Kidney (tissue), 14 donors: ENCODE results near the gene CLEC4E. TPM values are rescaled to one million over a fixed set of nuclear protein-coding genes. Genes with fewer than 3 reads are reported as not detected.
A peak's percentile ranks its signal among the peaks of the same experiment; 100 is the strongest.

Source experiments
- DNase-seq, 5 donors: peaks; one replicate each; pipeline ENCODE4 v3.0.0-alpha.2; 2013 to 2020
- FAIRE-seq: peaks from 2 replicates; lab custom pipeline; 2012; peaks lifted over from hg19 to GRCh38; lab: Jason Lieb, UNC
- H3K27ac ChIP-seq, 2 donors: one replicate each; pipeline ENCODE4 v1.7.0; 2013; ENCODE audit warnings: low read depth in 2 of 2, low read length in 2 of 2, inconsistent platforms in 1 of 2
- H3K27me3 ChIP-seq: one replicate; pipeline ENCODE4 v1.7.1; 2013; ENCODE audit warnings: low read length, inconsistent platforms; ENCODE audit not compliant: control insufficient read depth, insufficient read depth
- H3K36me3 ChIP-seq, 3 donors: one replicate each; pipeline versions ENCODE4 v1.7.0 to v1.7.1; 2013; ENCODE audit warnings: low read length in 3 of 3, control low read depth in 1 of 3, inconsistent platforms in 1 of 3; ENCODE audit not compliant: insufficient read depth in 3 of 3, control insufficient read depth in 2 of 3
- H3K4me1 ChIP-seq, 3 donors: one replicate each; pipeline versions ENCODE4 v1.7.0 to v1.7.1; 2013; ENCODE audit warnings: low read length in 3 of 3, inconsistent platforms in 1 of 3, low read depth in 1 of 3; ENCODE audit not compliant: control insufficient read depth in 2 of 3, insufficient read depth in 2 of 3
- H3K4me3 ChIP-seq, 3 donors: one replicate each; pipeline versions ENCODE4 v1.7.0 to v1.8.1; 2013; ENCODE audit warnings: low read length in 3 of 3, control low read depth in 1 of 3, inconsistent platforms in 1 of 3
- H3K9ac ChIP-seq, 3 donors: one replicate each; pipeline versions ENCODE4 v1.7.0 to v1.7.1; 2013; ENCODE audit warnings: low read length in 3 of 3, control low read depth in 1 of 3, inconsistent platforms in 1 of 3
- H3K9me3 ChIP-seq, 3 donors: one replicate each; pipeline versions ENCODE4 v1.7.0 to v1.7.1; 2013; ENCODE audit warnings: low read length in 3 of 3, control low read depth in 1 of 3, inconsistent platforms in 1 of 3; ENCODE audit not compliant: control insufficient read depth in 2 of 3, insufficient read depth in 1 of 3
- CTCF ChIP-seq: IDR thresholded peaks from 3 replicates; pipeline ENCODE4 v1.5.1; 2012; ENCODE audit warnings: mild to moderate bottlenecking, moderate library complexity, borderline replicate concordance; ENCODE audit not compliant: insufficient read depth; ENCODE audit errors: extremely low read depth
- intact Hi-C: fragments of 100-400 bp; cut with DNase I; formaldehyde crosslinking; loops from one replicate; pipeline ENCODE4 v1.11.1; 2022
- polyA plus RNA-seq: library from polyadenylated mRNA; stranded (reverse); fragments of 350-450 nt; fragmentation: Illumina TruSeq; extraction: RNeasy Lipid Tissue Mini Kit (QIAGEN cat#74804); gene quantifications from one replicate; pipeline ENCODE4 v1.2.3, GENCODE V29; 2014; ENCODE audit warnings: low read depth, low replicate concordance; ENCODE audit not compliant: insufficient read depth
- total RNA-seq: library from RNA; stranded (reverse); fragmentation: NEBNext Ultra II Directional; extraction: Animal tissue kit (Norgen Biotek cat#: 25700); gene quantifications from one replicate; pipeline ENCODE4 v1.2.1, GENCODE V29; 2021
- donor health status: control.
- donor health status: control.
- donor health status: control.
- donor health status: control.
- donor health status: control.
- donor health status: DM: yes; HTN: yes; CAD: no.
- donor health status: Normal renal cell carcinoma (clear cell type).

CLEC4E gene
- total and polyA plus RNA-seq, 2 donors from 2014 or later, result 0.88 to 4.3 TPM

GRCh38 chr12:8581098-8581784 lies 40.5 kb upstream of the CLEC4E start:
- H3K36me3 ChIP-seq, result no peaks in the 10 kb centered on the region
- no peak overlapping the region for H3K4me3 ChIP-seq
- no peaks in the 10 kb centered on the region for H3K9me3 ChIP-seq
- DNase-seq (peak in 1 of 5 donors; percentile 2), FAIRE-seq (no peak)
- intact Hi-C loops, result no loop called here
- no peak for TF ChIP-seq CTCF
- no peak overlapping the region for H3K9ac ChIP-seq
- no peak overlapping the region for H3K27ac ChIP-seq
- H3K27me3 ChIP-seq, result no peaks in the 10 kb centered on the region
- H3K4me1 ChIP-seq, result no peaks in the 10 kb centered on the region

GRCh38 chr12:8577879-8578278 lies 37.2 kb upstream of the CLEC4E start:
- DNase-seq, result no peak
- TF ChIP-seq CTCF, result no peak
- no peak overlapping the region for H3K9ac ChIP-seq

GRCh38 chr12:8572507-8572906 lies 31.8 kb upstream of the CLEC4E start:
- Histone ChIP-seq H3K27ac (no peak overlapping the region), H3K36me3 (no peaks in the 10 kb centered on the region), H3K9ac (no peak overlapping the region), H3K4me3 (no peak overlapping the region), H3K4me1 (no peaks in the 10 kb centered on the region), H3K9me3 (no peaks in the 10 kb centered on the region), H3K27me3 (no peaks in the 10 kb centered on the region)
- FAIRE-seq (no peak), DNase-seq (no peak)
- no peak for TF ChIP-seq CTCF
- intact Hi-C loops, result no loop called here

More at GRCh38 chr12:8577879-8578278, 37.2 kb upstream of the CLEC4E start:
- Histone ChIP-seq H3K9me3 (no peaks in the 10 kb centered on the region), H3K27ac (no peak overlapping the region), H3K4me1 (no peaks in the 10 kb centered on the region), H3K4me3 (no peak overlapping the region), H3K36me3 (no peaks in the 10 kb centered on the region), H3K27me3 (no peaks in the 10 kb centered on the region)
- FAIRE-seq, result no peak
- intact Hi-C loops, result no loop called here
